GM10847 (cell line): ENCODE data around the gene CNNM2.

ENCODE experiments used
- POLR2A ChIP-seq: IDR thresholded peaks from 2 replicates; pipeline ENCODE4 v1.6.1; 2011; ENCODE audit not compliant: insufficient read length; ENCODE audit errors: extremely low read depth

The CNNM2 gene

DNA sequence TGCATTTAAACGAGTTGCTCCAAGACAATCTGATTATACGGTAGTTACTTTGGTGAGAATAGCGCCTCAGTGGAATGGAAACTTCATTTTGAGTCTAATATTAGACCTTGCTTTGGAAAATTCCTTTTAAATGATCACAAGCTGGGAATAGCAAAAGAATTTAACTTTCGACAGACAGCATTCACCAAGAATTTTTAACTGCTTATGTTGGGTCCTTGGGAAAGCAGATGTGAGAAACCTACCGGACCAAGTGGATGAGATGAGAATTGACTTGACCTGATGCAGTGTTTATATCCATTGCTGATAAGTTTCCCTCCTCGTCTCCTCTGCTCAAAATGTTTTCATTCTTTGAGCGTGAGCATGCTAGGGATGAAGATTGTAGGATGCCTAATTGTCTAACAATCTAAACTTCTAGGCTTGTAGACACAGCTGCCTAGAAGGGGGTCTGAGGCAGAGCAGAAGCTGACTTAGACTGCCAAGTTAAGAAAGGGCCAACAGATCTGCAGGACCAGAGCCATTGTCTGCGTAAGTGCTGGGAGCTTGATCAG, 126.9 kb downstream of the CNNM2 start:
- TF ChIP-seq POLR2A, result no peak

DNA sequence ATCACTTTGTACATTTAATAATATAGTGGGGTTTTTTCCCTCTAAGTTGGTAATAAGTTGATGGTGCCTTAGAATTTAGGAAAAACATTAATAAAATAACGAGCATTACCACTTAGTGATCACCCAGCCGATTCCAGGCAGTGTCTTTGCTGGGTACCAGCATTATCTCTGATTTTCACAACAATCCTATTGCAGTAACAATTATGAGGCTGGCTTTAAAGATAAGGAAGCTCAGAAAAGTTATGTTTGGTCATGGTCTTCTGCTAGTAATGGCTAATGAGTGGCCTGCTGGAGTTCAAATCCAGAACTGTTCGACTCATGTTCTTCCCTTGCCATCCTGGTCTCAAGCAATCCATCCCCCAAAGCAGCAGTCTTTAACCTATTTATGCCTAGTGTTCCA, 127.9 kb downstream of the CNNM2 start:
- no peak for TF ChIP-seq POLR2A

DNA sequence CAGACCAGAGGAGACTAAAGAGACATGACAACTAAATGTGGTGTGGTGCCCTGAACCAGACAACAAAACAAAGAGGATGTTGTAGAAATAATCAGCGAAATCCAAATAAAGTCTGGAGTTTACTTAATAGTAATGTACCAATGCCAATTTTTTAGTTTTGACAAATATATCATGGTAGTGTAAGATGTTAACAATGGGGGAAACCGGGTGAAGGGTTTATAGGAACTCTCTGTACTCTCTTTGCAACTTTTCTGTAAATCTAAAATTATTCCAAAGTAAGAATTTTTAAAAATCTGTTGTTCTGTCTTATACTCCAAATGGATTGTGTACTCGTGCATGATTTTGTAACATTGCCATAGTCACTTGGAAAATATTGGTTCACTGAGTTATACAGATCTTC, 129.3 kb downstream of the CNNM2 start:
- TF ChIP-seq POLR2A, result no peak

DNA sequence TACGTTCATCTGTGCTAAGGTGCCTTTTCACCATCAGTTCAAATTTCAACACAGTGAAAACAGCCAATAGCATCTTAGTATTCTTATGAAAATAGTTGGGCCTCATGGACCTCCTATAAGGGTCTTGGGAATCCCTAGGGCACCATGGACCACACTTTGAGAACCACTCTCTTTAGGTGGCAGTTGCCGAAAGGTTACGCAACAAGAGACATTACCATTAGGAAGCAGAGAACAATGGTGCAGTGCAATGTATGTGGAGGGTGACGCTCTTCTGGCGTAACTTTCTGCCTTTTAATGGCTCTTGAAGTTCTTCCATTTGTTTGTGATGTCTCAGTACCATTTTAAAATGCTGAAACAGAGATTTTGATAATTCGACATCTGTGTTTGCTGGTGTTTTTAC, 131.1 kb downstream of the CNNM2 start:
- TF ChIP-seq POLR2A, result no peak

DNA sequence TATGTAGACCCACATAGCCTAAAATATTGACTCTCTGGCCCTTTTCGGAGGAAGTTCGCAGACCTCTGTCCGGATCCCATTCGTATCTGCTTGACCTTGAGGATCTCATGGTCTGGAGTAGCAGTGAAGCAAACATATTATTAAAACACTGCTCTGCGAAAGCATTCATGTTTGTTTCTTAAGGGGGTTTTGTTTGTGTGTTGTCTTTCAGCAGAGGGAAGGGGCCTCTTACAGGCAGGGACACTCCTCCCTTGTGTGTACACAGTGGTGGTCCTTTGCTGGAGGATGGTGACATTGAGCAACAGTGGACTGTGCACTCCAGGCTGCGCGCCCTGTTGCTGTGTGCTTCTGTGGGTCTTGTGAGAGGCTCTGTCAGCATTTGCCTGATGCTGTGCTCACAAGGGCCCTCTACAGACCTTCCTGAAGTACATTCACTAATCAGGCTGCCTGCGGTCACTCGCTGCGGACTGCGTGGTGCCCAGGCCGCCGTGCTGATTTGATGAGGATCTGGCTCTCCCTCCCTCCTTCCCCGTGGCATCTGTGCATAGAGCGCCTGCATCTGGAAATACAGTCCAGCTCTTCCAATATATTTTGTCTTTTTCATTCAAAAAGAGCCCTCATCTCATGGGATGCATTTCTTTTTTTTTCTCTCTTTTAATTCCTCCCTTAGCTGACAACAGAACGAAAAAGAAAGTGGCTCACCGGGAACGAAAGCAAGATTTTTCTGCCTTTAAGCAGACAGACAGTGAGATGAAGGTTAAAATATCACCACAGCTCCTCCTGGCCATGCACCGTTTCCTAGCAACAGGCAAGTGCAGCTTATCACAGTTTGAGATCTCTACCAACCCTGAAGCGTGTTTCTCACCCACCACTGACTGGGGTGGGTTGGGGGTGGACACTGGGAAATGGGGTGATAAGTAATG, 135.8 kb downstream of the CNNM2 start:
- no peak for TF ChIP-seq POLR2A

DNA sequence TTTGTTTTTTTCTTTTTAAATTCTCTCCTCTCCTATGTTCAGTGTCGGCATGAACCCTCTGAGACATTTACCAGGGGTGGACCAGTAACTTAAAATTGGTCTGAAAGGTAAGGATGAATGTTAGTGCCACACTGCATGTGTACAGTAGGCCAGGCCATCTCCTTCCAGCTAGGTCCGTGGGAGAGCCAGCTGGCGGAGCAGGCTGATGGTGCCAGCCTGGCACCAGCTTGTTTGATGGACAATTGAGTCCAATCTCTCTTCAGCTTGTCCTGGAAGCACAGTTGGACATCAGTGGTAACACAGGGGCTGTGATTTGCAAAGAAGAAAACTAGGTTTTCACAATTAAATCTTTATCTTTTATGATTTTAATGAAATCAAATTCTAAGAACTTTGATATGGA, 136.5 kb downstream of the CNNM2 start:
- TF ChIP-seq POLR2A, result no peak

DNA sequence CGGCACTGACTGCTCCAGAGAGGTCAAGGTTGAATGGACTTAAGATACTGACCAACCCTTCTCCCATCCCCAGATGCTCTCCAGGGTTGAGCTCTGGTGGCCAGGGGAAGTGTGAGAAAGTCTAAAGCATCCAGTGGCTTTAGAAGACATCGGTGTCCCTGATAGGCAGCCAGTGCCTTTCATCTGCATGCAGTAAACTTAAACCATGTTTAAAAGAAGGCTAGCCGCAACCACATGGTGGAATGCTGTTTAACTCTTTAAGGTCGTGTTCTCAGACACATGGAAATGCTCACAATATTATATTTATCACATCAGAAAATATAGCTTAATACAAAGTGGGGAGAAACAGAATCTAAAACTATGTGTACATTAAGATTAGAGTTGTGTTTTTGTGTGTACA, 137.0 kb downstream of the CNNM2 start:
- TF ChIP-seq POLR2A, result no peak

DNA sequence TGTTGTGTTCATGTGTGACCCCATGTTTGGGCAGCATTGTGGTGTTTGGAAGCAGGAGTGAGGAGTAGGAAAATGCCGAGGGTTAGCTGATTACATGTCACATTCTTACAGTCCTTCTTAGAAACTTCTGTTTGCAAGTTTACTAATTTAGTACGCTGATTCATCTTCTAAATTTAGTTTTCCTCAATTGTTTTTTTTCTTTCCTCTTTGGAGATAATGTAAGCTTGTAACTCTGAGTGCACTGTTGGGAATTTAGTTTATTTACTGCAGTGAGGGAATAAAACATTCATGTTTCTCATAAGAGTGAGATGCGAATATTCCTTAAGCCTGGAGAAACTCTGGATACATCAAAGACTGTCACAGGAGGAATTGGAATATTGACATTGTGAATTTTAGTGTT, 139.9 kb downstream of the CNNM2 start:
- TF ChIP-seq POLR2A, result no peak

DNA sequence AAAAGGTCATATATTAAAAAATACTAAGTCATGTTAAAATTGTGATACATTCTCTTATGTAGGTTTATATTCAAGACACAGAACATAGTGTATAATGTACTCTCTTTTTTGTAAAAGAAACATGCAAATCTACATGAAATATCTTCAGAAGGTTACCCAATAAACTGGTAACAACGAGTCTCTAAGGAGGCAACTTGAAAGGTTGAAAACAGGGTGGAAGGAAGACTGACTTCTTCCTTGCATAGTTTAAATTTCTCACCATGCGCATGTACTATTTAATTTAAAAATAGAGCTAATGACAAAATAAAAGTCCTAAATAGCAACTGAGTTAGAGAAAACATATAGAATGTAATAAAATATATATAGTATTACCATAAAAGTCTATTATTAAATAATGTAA, 142.5 kb downstream of the CNNM2 start:
- TF ChIP-seq POLR2A, result no peak

DNA sequence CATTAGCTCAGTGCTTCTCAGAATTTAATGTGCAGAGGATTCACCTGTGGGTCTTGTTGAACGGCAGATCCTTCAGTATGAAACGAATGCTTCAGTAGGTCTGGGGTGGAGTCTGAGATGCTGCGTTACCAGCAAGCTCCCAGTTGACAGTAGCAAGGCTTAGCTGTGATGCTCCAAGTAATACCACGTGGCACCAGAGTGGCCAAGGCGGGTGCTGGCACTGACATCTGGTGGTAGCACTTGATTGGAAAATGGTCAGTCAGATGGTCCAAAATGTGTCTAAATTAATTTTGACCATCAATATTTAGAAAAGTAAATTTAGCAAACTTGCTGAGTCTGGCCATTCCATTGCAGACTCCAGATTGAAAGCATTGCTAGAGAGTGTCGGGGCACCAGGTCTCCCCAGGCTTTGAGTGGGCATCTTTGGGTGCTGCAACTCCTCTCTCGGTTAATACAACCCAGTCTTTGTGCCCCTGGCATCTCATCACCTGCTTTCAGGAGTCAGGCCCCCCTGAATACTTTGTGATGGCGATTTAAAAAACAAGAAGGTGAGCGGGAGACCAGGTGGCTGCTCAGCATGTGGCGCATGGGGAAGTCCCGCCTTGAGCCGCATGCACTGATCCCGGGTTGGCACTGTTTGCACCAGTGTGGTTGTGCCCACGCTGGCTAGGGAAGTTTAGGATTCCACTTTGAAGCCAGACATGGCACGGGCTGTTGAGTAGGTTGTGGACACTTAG, 144.9 kb downstream of the CNNM2 start:
- no peak for TF ChIP-seq POLR2A

DNA sequence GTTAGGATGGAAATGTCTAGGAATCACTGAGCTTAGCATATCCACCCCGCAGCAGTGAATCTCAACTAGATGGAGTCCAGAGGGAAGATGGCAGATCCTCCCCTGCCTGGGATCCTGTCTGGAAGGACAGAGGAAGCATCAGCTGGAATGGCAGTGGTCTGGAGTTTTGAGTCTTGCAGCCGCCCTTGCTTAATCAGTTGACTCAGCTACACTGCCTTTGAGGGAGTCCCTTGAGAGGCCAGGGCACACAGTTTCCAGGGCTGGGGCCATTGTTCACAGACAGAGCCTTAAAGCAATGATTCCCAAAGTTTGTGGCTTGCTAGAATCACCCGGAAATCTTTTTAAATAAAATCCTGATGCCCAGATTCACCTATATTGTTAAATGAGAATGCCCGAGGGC, 146.9 kb downstream of the CNNM2 start:
- TF ChIP-seq POLR2A, result no peak

DNA sequence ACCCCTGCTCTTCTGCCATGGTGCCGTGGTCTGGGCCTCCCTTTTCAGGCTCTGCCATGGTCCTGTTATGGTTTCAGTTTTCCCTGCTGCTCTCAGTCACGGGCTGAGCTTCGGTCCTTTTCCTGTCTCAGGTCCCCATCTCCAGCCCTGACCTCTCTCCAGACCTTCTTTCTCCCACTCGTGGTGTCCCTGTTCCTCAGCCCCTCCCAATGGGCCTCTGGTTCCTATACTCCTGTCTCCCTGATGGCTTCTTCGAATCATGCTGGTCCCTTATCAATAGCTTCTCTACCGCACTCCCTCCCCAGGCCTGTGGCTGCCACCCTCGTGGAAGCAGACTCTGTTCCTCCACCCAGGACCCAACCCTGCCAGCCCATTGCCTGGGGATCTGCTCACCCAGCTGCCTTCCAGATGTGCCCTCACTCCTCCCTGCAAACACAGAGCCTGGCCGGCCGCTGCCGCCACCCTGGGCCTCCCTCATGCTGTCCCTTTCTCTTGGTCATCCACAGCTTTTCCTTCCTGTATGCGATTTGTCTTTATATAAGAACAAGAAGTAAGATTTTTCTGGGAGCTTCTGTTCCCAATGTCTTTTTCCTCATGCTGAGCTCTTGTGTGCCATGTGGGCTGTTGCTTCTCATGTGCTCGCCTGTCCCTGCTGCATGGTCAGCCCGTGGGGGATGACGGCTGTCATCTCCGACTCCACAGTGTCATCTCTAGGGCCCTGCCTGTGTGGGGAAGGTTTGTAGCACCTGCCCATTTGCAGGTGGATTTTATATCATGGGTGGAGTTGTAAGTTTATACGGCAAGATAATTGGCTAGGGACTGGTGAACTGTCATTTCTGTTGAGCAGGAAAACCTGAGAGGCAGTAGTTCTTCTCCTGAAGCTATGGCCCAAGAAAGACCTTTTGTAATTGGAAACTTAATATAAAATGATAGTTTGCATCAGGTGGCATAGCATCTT, 148.3 kb downstream of the CNNM2 start:
- TF ChIP-seq POLR2A, result no peak

DNA sequence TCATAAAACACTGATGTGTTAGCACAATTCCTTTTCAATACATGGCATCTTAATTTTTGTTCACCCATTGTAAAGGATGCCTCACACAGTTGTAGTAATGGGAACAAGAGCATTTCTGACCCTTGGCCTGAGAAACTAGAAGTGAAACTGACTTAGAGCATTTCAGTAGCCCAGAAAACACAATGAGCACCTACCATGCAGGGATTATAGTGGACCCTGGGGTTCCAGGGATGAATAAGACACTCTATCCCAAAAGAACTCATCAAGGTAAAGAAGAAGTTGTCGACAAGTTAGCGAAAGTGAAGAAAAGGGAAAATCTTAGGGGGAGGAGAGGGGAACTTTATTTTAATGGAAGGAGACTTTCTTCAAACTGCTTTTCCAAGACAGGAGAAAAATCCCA, 149.4 kb downstream of the CNNM2 start:
- TF ChIP-seq POLR2A, result no peak

DNA sequence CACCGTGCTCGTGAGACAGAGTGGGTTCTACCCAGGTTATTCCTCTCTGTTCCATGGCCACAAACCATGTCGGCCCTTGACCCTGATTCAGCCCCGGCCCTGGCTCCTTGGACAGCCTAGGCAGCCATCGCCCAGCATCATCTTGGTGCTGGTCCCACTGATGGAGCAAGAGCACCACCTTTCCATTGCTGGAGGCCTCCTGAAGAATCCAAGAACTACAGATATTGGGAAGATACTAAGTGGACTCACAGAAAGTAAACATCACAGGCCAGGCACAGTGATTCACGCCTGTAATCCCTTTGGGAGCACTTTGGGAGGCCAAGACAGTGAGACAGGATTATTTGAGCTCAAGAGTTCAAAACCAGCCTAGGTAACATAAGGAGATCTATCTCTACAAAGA, 149.9 kb downstream of the CNNM2 start:
- no peak for TF ChIP-seq POLR2A

DNA sequence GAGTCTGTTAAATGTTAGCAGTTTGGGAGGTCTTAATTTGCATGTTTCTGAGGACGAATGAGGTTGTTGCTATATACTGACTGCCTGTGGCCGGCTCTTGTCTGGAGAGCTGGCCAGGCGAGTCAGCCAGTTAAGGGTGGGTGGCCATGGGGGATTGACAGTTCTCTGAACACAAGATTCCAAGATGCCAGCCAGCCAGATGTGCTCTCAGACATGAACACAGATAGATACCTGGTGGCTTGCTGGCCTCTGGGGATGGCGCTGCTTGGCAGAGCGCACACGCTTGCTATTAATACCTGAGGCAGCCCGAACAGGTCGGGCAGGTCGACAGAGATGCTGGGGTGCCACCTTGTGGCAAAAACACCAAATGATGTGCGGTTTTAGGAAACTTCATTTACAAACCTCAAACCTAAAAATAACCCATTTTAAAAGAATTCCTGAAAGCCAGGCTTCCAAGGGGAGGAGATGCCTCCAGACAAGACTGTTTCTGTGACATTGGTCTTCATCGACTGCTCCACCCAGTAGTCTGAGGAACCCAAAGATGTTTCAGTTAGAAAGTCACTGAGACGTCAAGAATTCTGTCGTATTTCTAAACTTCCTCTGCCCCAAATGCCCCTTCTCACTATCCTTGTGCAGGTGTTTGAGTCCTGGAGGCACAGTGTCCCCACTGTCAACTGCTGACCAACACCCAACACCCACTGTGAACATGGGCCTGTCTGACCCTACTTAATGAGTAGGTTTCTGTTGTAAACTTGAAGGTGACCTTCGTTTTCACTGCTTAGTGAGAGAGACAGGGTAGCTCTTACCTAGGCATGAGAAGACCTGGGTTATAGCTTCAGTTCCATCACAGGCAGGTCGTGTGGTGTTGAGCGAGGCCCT, 151.6 kb downstream of the CNNM2 start:
- no peak for TF ChIP-seq POLR2A

DNA sequence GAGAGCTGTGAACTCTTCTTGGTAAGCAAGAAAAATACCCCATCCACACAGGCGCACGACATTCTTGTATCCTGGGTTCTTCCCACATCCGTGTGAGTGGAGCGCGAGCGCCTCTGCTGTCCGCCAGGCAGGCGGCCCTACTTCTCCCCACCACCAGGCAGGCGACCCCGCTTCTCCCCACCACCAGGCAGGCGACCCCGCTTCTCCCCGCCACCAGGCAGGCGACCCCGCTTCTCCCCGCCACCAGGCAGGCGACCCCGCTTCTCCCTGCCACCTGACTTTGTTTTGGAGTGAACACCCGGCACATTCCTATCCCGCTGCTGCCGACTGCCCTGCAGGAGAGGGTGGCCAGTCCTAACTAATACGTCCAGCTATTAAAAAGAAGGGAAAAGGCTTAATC, 154.2 kb downstream of the CNNM2 start:
- TF ChIP-seq POLR2A, result no peak
